M059J (cell line): ENCODE results near the gene EZH1. TPM values are rescaled to one million over a fixed set of nuclear protein-coding genes. Genes with fewer than 3 reads are reported as not detected.
A peak's percentile ranks its signal among the peaks of the same experiment; 100 is the strongest.
"Not testable (repeated sequence)": the region's sequence is repeated elsewhere in the genome, so short reads cannot be mapped to it uniquely, and the experiment has no call there.

Experiments used
- DNase-seq: peaks from one replicate; pipeline ENCODE4 v3.0.0-alpha.2; 2012; ENCODE audit warnings: low read depth
- total RNA-seq: library from RNA; depleted of rRNA; stranded (reverse); fragments of >200 nt; shearing (Covaris generic); gene quantifications from 2 replicates; pipeline ENCODE4 v1.2.3, GENCODE V29; 2014; rRNA removed

EZH1 gene
- total RNA-seq, 1 experiment from 2014 or later: 7.8 TPM

DNA sequence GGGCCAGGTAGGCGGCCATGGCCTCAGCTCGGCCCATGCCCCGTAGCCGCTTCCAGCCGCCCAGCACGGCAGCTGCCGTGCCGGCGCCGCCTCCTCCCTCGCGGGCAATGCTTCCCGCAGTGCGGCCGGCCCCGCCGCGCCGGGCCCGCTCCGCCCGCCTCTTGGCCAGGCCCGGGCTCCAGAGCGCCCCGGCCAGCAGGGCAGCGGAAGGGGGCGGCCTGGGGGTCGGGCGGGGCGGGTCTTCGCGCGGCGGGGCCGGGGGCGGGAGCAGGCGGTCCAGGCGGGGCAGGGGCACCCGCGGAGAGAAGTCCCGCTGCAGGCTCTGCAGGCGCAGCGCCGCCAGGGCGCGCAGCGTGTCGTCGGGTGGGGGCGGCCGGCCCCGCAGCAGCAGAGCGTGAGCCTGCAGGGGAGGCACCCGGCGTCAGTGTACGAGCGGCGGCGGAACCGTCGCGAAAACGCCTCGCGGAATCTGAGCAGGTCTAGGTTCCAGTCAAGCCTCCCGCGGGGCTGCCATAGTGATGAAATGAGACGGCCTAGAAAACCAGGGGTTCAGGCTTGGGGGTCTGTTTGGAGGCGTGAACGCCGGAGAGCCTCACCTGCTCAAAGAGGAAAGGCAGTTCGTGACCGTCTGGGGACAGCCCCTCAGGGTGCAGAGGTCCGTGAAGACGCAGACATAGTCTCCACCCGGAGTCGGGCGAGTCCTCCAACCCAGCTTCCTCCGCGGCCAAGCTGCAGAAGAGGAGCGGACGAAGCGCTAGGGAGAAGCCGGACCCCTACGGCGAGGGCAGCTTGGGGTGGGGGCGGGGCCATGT, 74.7 kb downstream of the EZH1 start:
- DNase-seq: no peak

DNA sequence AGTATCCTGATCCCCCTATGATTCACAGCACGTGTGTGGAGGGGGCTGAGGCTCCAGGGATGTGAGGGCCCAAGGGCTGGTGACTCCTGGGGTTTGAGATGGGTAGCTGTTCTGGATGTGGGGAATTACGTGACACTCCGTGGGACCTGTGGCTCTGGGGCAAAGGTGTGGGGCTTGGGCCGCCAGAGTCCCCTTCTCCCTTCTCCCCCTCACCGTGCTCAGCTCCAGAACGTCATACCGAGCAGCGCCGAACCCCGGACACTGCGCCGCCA, 75.2 kb downstream of the EZH1 start:
- DNase-seq: no peak

DNA sequence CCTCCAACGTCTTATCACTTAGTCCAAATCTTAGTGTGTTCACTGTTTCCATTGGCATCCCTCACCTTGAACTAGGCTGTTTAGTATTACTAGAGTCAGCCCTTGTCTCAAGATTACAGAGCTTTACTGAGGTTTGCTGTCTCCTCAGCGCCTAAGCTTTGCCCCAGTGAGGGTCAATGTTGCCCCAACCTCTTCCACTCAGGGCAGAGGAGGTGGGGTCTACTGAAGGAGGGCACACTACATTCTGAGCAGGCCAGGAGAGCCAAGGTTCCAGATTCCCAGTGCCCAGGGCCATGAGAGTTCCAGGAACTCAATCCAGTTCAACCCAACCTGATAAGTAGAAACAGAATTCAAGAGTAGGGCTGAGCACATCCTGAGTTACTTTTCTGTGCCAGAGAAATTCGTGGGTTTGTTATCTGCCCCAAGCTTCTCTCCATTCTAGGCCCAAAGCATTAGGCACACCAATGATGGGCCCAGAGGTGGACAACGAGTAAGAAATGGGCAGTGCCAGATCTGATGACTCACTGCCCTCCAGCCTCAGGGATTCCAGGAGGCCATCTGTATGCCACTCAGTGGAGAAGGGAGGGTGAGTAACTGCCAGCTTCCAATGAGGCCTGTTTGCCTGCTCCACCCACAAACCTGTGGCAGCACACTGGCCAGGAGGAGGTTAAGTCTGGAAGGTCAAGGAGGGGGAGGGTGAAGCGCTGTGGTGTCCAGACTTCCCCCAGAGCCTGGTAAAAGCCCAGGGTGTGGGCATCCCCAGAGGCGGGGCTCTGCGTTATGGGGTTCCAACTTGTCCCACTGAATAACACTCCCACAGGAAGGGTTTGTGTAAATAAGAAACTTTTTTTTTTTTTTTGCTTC, 77.5 kb downstream of the EZH1 start:
- peak; percentile 98 for DNase-seq

DNA sequence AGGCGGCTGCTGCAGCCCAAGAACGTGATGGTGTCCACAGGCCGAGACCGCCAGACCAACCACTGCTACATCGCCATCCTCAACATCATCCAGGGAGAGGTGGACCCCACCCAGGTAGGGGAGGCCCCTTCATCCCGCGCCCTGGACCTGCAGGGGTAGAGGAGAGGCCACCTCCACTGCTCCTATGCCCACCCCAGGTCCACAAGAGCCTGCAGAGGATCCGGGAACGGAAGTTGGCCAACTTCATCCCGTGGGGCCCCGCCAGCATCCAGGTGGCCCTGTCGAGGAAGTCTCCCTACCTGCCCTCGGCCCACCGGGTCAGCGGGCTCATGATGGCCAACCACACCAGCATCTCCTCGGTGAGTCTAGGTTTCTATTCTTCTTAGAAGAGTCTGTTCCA, 78.7 kb downstream of the EZH1 start:
- not testable (repeated sequence) for DNase-seq

DNA sequence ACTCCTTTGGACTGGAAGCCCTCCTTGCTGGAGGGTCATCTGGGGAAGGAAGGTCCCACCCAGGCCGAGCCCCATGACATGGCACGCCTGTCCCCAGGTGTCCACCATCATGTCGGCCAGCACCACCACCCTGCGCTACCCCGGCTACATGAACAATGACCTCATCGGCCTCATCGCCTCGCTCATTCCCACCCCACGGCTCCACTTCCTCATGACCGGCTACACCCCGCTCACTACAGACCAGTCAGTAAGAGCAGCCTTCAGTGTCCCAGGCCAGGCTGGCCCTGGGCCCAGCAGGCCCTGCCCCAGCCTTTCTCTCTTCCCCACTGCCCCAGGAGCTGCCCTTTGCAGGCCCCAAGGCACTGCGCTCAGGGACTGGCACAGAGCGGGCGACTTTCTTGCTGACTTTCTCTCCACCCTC, 79.2 kb downstream of the EZH1 start:
- no peak for DNase-seq

DNA sequence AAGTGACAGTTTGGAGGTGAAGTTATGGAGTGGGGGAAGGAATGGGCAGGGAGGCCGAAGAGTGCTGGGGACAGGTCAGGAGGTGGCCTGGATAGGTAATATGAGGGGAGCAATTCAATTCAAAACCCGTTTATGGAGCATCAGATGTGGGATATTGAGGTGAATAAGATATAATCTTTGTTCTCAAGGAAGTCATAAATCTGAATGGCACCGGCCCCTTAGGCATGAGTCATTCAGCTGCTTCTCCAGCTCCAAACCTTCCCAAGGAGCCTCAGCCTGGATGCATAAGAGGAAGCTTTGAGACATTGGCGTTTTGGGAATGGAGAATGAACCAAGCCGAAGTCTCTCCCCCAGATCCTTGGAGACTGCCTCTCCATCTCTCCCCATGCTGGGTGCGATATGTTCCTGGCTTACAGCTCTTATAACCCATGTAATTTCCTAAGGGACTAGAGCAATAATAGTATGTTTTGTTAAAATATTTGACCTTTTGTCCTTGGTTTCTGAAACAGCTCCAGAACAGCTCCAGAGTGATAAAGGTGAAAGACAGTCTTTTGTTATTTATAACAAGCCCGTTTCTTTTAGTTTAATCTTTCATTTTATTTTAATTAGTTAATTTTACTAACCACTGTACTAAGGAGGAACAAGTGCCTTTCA, 84.0 kb downstream of the EZH1 start:
- DNase-seq: peak; percentile 91

DNA sequence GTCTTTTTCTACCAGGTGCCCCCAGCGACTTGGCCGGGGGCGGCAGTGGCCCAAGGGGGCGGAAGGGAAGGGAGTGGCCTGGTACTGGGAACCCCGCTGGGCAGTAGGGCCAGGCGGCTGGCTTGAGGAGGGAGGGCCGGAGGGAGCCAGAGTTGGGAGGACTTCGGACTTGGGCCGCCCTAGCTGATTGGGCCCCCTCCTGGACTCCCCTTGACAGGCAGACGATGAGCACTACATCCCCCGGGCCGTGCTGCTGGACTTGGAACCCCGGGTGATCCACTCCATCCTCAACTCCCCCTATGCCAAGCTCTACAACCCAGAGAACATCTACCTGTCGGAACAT, 84.9 kb downstream of the EZH1 start:
- DNase-seq: not testable (repeated sequence)

DNA sequence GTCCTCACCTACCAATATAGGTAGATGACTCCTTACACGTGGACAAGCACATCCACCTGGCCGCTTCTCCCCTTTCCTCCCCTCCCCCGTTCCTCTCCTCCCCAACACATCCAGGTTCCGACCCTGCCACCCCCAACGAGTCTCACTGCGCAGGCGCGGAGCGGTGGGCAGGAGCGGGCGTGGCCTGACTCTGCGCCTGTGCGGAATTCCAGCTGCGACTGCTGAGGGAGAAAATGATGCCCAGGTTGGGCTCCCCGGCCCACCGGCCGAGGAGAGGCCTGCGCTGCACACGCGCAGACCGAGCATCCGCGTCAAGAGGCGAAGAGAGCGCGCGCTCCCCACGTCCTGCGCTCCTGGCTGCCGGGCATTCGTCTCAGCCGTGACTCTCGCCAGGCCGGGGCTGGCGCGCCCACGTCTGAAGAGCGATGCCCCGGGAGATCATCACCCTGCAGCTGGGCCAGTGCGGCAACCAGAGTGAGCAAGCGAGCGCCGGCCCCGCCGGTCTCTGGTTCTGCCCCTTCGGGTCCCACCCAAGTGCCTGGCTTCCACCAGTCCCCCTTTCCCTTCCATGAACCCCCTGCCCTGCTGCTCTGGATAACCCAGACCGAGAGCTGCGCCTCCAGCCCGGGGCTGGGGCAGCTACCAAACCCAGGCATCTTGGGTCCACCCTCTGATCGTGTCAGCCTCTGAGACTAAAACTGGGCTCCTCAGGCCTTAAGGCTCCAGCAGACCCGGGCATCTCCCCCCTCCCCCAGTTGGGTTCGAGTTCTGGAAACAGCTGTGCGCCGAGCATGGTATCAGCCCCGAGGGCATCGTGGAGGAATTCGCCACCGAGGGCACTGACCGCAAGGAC, 85.5 kb downstream of the EZH1 start, which contains the start of gene TUBG2:
Gene TUBG2, plus strand, starts transcription at position 206 of the 853 bp plus-strand sequence. Its CDS starts 220 bp downstream, at position 426.
- peak; percentile 87 for DNase-seq

DNA sequence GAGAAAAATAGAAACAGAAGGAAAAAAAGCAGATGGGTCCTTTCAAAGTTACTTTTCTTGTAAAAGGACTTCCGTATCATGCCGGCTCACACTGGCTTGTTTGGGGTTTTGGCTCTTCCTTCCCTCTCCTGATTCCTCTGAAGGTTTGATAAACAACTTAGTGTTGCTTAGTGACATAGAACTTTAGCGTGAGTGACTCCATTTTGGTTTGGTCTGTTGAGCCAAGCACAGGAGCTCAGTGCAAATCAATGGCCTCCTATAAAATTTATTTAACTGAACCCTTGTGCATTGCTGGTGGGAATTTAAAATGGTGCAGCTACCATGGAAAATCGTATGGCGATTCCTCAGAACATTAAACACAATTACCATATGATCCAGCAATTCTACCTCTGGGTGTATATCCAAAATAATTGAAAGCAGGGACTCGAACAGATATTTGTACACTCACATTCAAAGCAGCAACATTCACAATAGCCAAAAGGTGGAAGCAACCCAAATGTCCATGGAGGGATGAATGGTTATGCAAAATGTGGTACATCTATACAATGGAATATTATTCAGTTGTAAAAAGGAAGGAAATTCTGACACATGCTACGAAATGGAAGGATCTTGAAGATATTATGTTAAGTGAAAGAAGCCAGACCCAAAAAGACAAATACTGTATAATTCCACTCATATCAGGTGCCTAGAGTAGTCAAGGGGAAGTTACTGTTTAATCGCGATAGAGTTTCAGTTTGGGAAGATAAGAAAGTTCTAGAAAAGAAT, 86.8 kb downstream of the EZH1 start:
- DNase-seq: no peak

DNA sequence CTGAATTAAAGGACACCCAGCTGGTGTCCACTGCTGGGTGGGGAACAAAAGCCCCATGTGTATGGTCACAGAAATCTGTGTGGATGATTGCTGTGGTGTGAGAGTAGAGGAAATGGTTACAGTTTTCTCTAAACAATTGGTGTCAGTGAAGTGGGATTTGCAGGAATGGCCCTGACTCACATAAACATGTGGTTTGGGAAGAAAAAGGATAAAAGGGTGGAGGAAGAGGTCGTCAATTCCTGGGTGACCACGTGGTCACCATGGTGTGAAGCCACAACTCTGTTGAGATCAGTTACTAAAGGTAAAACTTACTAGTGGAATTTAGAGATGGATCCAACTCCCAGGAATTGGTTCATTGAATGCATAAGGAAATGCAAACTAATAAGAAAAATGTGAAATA, 89.3 kb downstream of the EZH1 start:
- peak; percentile 90 for DNase-seq

DNA sequence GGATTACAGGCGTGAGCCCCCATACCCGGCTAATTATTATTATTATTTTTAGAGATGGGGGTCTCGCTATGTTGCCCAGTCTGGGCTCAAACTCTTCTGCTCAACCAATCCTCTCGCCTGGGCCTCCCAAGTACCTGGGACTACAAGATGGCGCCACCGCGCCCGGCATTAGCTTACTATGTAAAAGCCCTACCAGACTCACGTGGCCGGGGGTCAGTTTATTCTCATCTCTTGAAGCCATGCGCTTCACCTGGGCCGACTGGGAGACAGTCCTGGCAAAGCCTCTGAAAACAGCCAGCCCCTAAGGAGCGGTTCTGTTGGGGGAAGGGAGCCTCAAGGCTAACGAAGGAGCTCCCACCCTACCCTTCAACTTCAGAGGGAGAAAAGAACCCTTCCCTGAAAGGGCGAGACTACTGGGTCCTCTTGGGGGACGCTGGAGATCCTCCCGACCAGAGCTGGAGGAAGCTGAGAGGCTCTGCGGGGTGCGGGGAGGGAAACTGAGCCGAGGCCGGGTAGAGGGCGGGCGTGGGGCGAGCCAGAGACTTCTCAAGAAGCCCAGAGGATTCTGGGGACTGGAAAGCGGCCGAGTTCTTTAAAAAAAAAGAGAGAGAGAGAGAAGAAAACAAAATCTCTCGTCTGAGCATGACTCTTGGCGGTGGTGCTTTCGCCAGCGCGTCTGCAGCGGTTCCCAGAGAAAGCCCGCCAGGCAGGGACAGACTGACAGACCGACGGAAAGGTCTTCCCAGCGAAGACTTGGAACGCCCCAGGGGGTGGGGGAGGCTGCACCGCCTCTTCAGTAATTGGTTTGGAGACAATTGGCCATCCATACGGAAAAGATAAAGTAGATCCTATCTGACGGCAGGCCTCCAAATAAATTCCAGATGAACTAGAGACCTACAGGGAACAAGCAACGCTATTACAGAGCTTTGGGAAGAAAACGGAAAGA, 91.4 kb downstream of the EZH1 start:
- peak; percentile 66 for DNase-seq

DNA sequence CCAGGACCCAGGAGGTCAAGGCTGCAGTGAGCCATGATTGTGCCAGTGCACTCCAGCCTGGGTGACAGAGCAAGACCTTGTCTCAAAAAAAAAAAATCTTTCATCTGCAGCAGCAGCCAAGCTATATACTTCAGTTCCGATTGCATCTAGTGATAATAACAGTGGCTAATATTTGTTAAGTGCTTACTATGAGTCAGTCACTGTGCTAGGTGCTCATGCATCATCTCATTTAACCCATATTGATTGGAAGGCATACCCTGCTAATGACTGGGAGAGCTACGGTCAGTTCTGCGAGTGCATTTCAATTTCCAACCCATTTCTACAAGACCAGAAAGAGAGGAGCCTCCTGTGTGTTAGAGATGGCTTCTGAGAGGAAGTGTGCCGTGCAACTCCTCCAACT, 93.4 kb downstream of the EZH1 start:
- no peak for DNase-seq

Other genes starting within 250 kb of the EZH1 start
- gene NAGLU, start 208.8 kb downstream of the EZH1 start, total RNA-seq: 19.3 and 27.8 TPM in 2 replicates
- gene HSD17B1, start 192.1 kb downstream of the EZH1 start, total RNA-seq: 0.54 TPM in 1 of 2 replicates, not detected in the other
- 31.3 and 33.0 TPM in 2 replicates for gene COASY, start 182.9 kb downstream of the EZH1 start, total RNA-seq
- 39.1 and 42.6 TPM in 2 replicates for gene MLX, start 177.9 kb downstream of the EZH1 start, total RNA-seq
- 16.0 and 23.2 TPM in 2 replicates for gene PSMC3IP, start 167.3 kb downstream of the EZH1 start, total RNA-seq
- gene RETREG3, start 135.7 kb downstream of the EZH1 start, total RNA-seq: 38.7 and 41.9 TPM in 2 replicates
- gene TUBG1, start 135.4 kb downstream of the EZH1 start, total RNA-seq: 148 and 168 TPM in 2 replicates
- 15.9 and 21.0 TPM in 2 replicates for gene TUBG2, start 85.8 kb downstream of the EZH1 start, total RNA-seq
- 14.9 and 17.8 TPM in 2 replicates for gene PLEKHH3, start 68.0 kb downstream of the EZH1 start, total RNA-seq
- 0.32 TPM in 1 of 2 replicates, not detected in the other for gene CCR10, start 63.2 kb downstream of the EZH1 start, total RNA-seq
- gene CNTNAP1, start 62.5 kb downstream of the EZH1 start, total RNA-seq: 5.4 and 11.8 TPM in 2 replicates
- 0.49 and 1.0 TPM in 2 replicates for gene RAMP2, start 16.2 kb upstream of the EZH1 start, total RNA-seq
- 88.5 and 97.4 TPM in 2 replicates for gene VPS25, start 28.4 kb upstream of the EZH1 start, total RNA-seq
- 0.52 and 1.2 TPM in 2 replicates for gene WNK4, start 35.6 kb upstream of the EZH1 start, total RNA-seq
- gene COA3, start 53.7 kb upstream of the EZH1 start, total RNA-seq: 95.0 and 99.0 TPM in 2 replicates
- 0.20 TPM in 1 of 2 replicates, not detected in the other for gene CNTD1, start 53.8 kb upstream of the EZH1 start, total RNA-seq
- 36.9 and 83.7 TPM in 2 replicates for gene BECN1, start 79.2 kb upstream of the EZH1 start, total RNA-seq
- gene PSME3, start 88.4 kb upstream of the EZH1 start, total RNA-seq: 79.3 and 139 TPM in 2 replicates
- gene AOC2, start 99.5 kb upstream of the EZH1 start, total RNA-seq: not detected in 2 replicates
- gene AOC3, start 106.2 kb upstream of the EZH1 start, total RNA-seq: 0.02 TPM in 1 of 2 replicates, not detected in the other
- gene G6PC1, start 155.8 kb upstream of the EZH1 start, total RNA-seq: not detected in 2 replicates
- gene AARSD1, start 219.4 kb upstream of the EZH1 start, total RNA-seq: 13.6 and 17.1 TPM in 2 replicates
- gene PTGES3L, start 235.0 kb upstream of the EZH1 start, total RNA-seq: 0.67 and 0.71 TPM in 2 replicates
- gene RUNDC1, start 235.5 kb upstream of the EZH1 start, total RNA-seq: 5.7 and 11.4 TPM in 2 replicates